ENCODE results near the gene SPTAN1. TPM values are rescaled to one million over a fixed set of nuclear protein-coding genes. Genes with fewer than 3 reads are reported as not detected.
A peak's percentile ranks its signal among the peaks of the same experiment; 100 is the strongest.

Gene SPTAN1
- total and polyA plus RNA-seq, 8 donors: 58.6 to 155 (median 90.9) TPM

DNA sequence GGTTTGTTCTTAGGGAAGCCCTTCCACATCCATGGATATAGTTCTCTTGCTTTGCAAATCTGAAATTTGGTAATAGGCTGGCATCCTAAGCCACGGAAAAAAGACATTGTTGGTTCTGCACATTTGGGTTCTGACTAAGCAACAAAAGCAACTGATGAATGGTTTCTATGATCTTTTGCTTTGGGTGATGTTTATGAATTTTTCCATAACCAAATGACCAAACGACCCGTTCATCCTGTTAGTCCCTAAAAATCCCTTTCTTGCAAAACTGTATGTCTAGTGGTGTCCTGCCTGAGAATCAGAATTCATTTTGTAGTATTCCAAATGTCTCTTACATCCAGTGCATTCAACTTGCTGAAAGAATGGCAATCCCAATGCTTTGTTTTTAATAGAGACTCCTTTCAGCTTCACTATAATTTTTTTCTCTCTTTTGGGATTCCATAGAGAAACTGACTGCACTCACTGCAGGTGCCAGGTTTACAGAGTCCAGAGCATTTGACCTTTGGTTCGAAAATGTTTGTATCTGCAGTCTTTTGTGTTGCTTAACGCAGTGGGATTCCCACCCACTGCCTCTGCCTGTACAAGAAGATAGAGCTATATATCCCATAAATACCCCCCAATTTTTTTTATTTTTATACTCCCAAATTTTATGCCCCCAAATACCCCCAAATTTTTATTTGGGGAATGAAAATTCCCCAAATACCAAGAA, 4.7 kb downstream of the SPTAN1 start:
- Histone ChIP-seq H3K27me3 (no peaks in the 10 kb centered on the region), H3K36me3 (no peaks in the 10 kb centered on the region), H3K9me3 (no peaks in the 10 kb centered on the region), H3K4me3 (no peak overlapping the region), H3K4me1 (peaks cover 23 to 37% (median 31%) of the 10 kb centered on the region in 3 donors), H3K27ac (no peak overlapping the region)
- intact Hi-C loops (cut with DNase I): no loop called here
- no peak for DNase-seq
- no peak for ATAC-seq
- FAIRE-seq: no peak
- TF ChIP-seq, protein P1, sequence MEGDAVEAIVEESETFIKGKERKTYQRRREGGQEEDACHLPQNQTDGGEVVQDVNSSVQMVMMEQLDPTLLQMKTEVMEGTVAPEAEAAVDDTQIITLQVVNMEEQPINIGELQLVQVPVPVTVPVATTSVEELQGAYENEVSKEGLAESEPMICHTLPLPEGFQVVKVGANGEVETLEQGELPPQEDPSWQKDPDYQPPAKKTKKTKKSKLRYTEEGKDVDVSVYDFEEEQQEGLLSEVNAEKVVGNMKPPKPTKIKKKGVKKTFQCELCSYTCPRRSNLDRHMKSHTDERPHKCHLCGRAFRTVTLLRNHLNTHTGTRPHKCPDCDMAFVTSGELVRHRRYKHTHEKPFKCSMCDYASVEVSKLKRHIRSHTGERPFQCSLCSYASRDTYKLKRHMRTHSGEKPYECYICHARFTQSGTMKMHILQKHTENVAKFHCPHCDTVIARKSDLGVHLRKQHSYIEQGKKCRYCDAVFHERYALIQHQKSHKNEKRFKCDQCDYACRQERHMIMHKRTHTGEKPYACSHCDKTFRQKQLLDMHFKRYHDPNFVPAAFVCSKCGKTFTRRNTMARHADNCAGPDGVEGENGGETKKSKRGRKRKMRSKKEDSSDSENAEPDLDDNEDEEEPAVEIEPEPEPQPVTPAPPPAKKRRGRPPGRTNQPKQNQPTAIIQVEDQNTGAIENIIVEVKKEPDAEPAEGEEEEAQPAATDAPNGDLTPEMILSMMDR (IDR thresholded peaks at IDR 0.05): no peak
- WGBS, 2 donors: 56 to 64% methylated on average over 5 of the region's 5 CpGs

DNA sequence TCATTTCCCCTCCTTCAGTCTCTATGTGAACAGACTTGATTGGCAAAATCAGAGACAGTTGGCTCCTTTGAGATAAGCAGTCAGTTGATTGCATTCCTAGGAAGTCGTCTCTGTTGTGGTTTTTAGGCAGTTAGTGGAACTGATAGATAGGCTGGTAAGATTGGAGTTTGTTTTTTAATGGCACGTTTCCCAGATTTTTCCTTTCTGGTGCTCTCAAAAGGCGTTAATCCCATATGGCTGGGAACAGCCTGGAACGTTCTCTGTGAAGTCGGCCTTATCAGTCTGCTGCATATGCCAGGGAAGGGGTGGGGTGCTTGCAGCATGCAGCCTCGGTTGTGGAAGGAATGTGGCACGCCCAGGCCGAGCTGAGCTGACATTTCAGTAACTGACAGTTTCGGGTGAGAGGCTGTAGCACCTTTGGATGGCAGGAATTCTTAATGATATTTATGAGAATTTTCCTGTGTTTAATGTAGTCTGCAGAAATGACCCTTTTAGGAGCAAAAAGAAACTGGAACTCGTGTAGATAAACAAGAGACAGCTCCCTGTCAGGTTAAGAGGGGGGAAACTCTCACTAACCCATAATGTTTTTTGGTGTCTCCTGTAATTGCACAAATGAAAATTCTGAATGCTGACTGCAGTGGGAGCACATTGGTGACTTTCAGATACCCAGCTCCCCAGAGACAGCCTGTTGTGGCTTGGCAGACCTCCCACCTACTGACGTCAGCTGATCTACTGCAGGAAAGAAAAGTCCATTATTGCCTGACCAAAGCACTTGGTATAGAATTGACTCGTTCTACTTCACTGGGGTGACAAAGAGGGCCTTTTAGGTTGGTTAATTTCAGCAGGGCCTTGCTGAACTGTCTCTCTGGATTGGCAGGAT, 6.3 kb downstream of the SPTAN1 start:
- Histone ChIP-seq H3K27ac (peak overlapping the region; percentile 18 to 83 (median 64)), H3K4me3 (peak overlapping the region in 1 of 4 donors; percentile 13), H3K27me3 (no peaks in the 10 kb centered on the region), H3K4me1 (peaks cover 23 to 34% (median 31%) of the 10 kb centered on the region in 3 donors), H3K36me3 (no peaks in the 10 kb centered on the region), H3K9me3 (no peaks in the 10 kb centered on the region)
- intact Hi-C loops (cut with DNase I): no loop called here
- peak; percentile 75 to 86 (median 80) for DNase-seq
- TF ChIP-seq, protein P1 (IDR thresholded peaks at IDR 0.05): no peak
- ATAC-seq: peak; percentile 80 to 95 (median 90)
- 2% methylated on average over 12 of the region's 12 CpGs for WGBS, 2 donors
- FAIRE-seq: no peak

DNA sequence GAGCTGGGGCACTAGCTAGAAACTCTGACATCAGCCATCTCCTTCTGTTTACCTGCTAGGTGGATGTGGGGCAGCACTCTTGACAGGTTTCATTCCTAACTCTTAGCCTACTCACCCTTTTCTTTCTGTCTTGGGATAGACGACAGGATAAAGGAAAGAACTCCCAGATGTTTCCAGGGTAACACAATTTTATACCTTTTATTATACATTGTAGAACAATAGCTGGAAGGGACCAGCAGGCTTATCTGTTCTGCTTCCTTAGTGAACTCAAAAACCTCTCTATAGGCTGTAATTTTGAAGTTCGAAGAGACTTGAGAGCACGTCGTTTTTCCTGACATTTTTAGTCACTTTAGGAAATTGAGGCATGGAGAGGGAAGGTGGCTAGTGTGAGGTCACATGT, 13.2 kb downstream of the SPTAN1 start:
- intact Hi-C loops (cut with DNase I): no loop called here
- H3K27ac ChIP-seq: no peak overlapping the region
- DNase-seq: no peak
- ATAC-seq: no peak
- H3K9me3 ChIP-seq: no peaks in the 10 kb centered on the region
- no peak overlapping the region for H3K4me3 ChIP-seq
- no peaks in the 10 kb centered on the region for H3K27me3 ChIP-seq
- H3K36me3 ChIP-seq: peaks cover 0 to 27% (median 0%) of the 10 kb centered on the region in 3 donors
- no peak for FAIRE-seq
- WGBS, 2 donors: 76 to 77% methylated on average over 4 of the region's 4 CpGs
- H3K4me1 ChIP-seq: no peaks in the 10 kb centered on the region
- TF ChIP-seq, protein P1 (IDR thresholded peaks at IDR 0.05): no peak

DNA sequence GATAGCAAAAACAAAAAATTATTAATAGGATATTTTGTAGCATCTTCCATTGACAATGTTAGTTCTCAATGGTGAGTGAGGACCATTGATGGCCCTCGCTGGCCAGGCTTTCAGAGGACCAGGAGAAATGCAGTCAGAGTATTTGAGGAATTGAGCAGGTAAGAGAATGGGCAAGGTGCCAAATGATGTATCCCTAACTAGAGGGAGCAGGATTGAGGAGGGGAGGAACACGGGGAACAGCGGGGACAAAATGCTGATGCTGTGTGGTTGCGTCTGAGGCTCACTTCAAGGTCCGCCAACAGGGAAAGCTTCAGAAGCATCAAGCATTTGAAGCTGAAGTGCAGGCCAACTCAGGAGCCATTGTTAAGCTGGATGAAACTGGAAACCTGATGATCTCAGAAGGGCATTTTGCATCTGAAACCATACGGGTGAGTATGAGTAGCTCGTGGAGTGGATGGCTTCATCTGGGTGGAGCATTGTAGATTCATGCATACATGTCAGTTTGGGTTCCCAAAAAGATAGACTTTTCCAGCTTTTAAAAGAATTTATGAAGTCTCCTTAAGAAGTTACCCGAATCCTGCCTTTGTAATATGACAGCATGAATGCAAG, 16.2 kb downstream of the SPTAN1 start:
- ATAC-seq: no peak
- 77 to 78% methylated on average over 8 of the region's 8 CpGs for WGBS, 2 donors
- no peak overlapping the region for H3K27ac ChIP-seq
- intact Hi-C loops (cut with DNase I): no loop called here
- H3K27me3 ChIP-seq: no peaks in the 10 kb centered on the region
- DNase-seq: no peak
- FAIRE-seq: no peak
- TF ChIP-seq, protein P1 (IDR thresholded peaks at IDR 0.05): no peak
- no peaks in the 10 kb centered on the region for H3K9me3 ChIP-seq
- H3K4me3 ChIP-seq: no peak overlapping the region
- peaks cover 0 to 33% (median 0%) of the 10 kb centered on the region in 3 donors for H3K36me3 ChIP-seq
- no peaks in the 10 kb centered on the region for H3K4me1 ChIP-seq
